Activated CD4-positive, alpha-beta T cell treated with anti-CD3 and anti-CD28 coated beads, Interleukin-2, amount 50 U/mL, for 1 hour (primary cell): ENCODE results near the gene SPON2.

ENCODE experiments used
- DNase-seq: peaks from one replicate; pipeline ENCODE4 v3.0.0-alpha.2; 2020

SPON2 gene

DNA sequence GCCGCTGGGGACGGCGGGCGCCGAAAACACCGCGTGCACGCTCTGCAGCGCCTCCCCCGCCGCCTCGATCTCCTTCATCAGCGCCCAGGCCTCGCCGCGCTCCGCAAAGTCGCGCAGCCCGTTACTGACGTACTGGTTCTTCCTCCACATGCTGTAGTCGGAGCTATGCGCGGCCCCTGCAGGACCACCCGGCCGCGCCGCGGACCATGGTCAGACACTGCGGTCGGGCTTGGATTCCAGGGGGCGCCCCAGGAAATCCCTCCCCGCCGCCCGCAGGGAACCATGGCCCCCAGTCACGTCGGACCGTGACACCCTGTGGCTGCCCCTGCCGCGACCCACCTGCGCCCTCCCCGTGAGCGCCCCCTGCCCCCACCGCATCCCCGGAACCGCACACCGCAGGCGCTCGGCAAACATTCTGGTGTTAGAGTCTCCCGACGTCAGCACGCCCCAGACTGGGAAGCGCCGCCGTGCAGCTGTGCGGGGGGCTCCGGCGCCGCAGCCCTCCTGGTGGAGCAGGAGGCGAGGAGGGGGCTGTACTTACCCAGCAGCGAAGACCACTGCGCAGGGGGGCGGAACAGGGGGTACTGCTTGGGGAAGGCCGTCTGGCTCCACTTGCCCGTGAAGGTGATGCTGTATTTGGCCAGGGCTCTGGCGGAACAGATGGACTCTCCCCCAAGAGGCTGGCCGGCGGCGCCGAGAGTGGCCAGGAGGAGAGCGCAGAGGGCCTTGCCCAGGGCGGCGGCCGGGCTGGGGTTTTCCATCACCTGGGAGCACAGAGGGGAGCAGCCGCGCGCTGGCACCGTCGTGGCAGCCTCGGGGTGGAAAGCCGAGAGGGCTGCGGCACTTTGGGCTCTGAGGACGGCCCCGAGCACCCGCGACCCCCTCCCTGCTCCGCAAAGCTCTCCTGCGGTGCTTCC is 814 bp downstream of the SPON2 start:
- DNase-seq = peak; percentile 64

DNA sequence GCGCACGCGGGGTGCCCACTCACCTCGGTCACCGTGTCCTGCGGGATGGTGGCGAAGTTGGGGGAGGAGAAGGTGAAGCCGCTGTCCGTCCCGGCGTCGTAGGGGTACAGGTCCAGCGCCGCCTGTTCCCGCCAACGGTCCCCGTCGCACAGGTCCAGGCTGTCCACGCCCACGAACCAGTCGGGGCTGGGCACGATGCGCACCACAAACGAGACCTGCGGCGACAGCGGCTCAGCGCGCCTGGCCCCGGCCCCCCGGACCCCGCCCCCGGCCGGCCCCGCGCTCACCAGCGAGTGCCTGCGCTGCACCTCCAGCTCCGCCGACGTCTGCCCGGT is 1.4 kb downstream of the SPON2 start:
- DNase-seq = no peak

DNA sequence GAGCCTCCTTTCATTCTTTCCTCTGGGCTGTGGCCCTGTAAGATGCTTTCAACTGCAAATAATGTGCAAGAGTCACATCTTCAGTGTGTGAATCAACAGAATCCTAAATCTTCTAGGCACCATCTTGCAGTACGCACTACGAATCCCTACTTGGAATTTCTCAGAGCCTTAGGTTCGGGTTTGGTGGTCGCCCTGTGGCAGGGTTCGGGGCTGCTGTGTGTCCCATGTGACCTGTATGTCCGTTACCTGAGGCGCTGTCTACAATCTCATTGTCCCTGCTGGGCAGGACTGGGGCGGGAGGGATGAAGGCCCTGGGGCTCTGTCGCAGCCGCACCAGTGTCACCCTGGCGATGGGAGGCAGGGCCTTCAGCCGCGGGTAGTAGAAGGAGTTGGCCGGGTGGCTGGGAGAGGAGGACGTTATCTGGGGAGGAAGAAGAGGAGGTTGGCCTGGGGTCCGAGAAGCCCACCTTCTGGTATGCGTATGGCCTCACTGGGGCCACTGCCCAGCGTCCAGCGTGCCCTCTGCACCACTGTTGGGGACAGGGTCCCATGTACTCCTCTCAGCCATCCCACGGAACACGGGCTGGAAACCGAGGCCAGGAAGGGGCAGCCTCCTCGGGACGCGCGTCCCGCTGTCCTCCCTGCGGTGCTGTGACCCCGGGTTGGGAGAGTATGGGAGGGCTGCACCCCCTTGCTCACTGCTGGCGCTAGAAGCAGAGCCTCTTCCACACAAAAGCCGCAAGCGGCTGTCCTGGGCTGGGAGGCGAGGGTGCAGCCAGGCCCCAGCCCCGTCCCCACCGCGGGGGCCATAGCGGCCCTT is 2.0 kb downstream of the SPON2 start:
- DNase-seq = no peak

DNA sequence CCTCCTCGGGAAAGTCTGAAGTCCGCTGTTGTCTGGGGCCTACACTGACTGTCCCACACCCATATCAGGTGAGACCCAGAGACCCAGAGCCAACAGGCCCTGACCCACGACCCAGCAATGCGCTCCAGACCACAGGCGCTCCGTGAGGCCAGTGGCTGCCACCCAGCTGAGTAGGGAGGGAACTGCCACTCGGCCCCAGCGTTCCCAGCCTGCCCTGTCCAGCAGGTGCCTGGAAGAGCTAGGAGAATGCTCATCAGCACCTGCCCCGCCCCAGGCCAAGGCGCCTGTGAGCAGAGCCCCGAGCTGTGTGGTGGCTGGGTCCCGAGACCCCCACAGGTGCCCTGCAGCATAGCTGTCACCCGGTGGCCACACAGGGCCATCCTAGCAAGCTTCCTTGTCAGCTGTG is 2.7 kb downstream of the SPON2 start:
- no peak for DNase-seq

DNA sequence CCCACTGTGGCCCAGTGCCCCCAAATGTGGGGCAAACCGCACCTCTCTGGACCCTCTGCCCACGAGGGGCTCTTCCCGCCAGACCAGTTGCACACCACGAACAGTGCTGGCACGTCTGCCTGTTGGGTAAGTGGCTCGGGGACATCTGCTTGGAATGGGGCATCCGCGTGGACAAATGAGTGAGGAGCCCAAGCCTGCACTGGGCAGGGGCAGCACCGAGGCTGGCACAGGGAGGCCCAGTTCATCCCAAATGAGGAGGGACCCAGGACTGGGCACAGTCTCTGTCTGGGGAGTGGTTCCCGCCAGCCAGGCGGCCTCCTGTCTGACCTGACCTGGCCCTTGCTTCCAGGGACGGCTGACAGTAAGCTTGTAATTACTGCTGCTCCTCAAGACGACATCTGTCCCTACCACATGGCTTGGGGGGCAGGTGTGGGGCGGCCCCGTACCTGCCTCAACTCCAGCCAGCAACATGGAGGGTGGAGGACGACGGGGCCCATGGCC is 3.2 kb downstream of the SPON2 start:
- no peak for DNase-seq

DNA sequence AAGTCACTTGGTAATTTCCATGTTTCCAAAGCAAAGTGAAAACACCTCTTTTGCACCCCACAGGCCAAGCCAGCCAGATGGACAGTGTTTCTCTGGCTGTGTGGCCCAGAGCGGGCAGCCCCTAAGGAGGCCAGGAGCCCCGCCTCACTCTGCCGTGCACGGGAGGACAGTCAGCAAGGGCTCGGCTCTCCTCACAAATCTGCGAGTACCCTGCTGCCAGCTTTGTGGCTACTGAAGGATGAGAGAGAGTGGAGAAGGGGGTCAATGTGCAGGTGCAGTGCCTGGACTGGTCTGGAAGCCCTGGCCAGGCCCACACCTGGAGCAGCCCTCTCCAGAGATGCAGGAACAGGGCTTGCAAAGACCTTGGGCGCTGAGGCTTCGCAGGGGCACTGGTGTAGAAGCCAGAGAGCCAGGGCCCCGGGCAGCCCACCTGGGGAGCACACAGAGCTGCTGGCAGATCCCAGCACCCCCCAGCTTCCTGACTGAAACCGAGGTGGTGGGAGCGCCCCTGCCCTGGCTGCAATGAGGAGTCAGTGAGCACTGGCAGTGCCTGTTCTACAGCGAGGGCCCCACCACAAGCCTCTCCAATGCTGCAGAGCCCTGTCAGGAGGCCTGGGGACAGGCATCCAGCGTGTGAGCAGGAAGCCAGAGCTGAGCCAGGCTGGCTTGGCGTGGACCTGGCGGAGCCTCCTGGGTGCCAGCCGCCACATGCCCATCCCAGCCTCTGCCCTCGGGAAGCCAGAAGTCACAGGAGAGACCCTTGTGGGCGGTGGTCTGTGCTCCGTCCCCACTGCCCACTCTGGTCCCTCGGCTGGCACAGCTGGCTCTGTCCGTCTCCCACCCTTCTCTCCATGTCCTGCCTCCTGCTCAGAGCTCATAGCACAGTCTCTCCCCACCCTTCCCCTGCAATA is 3.9 kb downstream of the SPON2 start:
- DNase-seq = no peak

DNA sequence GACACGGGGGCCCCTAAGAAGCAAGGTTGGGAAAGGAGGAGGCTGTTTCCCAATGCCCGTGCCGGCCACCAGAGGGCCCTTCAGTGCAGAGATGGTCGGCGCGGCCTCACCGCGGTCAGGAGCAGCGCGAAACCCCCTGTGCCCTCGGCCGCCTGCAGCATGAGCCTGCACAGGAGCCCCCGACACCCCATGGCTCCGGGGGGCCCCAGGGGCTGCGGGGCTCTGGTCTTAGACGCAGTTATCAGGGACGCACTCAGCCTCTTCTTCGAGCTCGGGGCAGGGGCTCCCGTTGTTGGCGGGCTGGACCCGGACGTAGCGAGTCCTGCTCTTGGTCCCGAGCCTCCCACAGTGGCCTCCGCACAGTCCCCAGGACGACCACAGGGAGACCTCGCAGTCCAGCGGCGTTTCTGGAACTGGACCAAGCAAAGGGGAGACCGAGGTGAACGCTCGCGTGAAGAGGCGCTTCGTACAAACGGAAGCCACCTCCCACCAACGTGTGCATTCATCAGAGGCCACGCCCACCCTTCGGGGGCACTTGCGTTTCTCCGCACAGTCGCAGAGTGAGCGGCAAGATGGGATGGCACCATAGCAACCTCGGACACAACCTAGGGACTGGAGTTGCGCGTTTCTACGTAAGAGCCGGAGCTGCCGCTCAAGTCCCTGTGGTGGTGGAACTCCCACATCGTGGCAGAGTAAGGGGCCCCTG is 5.0 kb downstream of the SPON2 start:
- peak; percentile 88 for DNase-seq

DNA sequence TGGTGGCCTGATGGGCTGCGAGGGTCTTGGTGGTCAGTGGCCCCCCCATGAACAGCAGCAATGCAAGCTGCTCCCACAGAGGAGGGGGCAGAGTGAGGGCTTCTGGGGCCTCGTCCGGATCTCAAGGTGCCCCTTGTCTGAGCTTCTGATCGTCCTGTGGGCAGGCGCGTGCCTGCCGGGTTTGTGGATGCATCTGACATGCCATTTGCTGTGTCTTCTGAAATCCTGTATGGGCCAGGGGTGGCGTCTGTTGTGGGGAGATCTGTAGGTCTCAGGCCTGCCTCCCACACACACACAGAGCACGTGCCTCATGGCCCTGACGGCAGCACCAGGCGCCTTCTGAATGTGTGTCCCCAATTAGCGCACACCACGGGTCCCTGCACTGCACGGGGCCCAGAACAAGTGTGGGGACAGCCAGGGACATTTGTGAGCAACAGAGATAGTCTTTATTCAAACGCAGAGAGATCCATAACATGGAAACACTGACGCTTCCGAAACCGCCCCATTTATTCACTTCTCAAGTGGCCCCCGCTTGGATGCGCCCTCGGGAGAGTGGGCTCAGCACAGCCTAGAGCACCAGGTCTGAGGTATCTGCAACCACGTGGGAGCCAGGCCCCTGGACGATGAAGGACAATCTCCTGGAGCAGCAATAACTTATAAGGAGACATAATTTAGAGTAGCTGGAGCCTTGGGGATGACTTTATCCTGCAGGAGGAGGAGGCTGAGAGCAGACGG is 5.7 kb downstream of the SPON2 start:
- DNase-seq = no peak

DNA sequence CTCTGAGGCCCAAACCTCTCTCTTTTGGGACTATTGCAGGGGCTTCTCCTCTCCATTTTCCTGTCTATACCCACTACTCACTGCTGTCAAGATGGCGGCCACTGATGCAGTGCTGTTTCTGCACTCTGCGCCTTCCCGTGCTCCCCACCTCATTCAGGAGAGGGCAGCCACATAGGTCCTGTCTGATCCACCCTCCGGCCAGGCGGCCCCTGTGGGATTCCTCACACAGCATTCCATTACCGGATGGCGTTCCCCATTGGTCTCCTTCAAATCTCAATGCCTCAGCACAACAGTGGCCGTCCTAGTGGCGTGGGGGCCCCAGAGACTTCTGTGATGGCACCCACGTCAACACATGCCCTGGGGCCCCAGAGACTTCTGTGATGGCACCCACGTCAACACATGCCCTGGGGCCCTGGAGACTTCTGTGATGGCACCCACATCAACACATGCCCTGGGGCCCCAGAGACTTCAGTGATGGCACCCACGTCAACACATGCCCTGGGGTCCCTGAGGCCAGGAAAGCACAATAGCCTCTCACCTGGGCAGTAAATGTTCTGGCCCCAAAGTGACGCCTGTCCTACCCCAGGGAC is 7.3 kb downstream of the SPON2 start:
- DNase-seq = no peak

DNA sequence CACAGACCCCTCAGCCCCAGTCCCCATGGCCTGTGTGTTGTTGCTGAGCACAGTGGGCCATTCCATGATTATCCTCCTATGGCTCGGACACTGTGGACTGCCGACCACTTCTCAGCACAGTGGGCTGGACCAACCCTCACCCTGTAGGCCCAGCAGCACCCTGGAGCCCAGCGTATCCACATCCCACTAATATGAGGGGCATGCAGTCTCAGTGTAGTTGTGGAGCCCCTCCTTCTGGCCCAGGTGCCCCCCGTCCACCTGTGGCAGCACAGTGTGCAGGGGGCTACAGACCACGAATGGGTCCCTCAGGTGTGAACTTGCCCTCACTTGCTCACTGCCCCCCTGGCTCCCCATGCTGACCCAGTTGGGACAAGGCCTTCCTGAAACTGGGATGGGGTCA is 7.9 kb downstream of the SPON2 start:
- no peak for DNase-seq

DNA sequence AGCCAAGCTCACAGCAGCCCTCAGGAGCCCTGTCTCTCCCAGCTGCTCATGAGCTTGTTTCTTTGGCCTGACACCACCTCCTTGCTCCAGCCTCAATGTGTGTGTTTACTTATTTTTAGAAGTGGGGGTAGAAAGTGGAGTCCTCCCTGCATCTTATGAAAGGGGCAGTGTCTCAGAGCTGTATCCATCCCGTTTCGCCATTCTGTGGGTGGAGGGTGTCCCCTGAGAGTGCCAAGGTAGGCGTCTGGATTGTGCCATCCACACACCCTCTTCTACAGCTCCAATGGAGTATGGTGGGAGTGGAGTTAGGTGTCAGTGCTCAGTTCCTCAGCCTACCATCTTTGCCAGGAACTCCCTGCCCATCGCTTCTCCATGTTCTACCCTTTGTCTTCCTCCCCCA is 8.3 kb downstream of the SPON2 start:
- no peak for DNase-seq

DNA sequence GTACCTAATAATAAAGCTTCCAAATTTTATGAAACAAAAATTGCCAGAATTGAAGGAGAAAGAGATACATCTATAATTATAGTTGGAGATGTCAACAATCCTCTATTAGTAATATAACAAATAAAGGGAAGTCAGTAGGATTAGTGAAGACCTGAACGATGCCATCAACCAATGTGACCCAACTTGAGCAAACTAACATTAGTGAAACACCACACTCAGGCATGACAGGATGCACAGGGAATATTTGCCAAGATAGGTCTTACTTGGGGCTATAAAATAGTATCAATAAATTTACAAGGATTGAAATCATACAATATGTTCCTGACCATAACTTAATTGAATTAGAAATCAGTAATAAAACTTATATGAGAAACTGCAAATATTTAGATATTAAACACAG is 12.0 kb downstream of the SPON2 start:
- no peak for DNase-seq

DNA sequence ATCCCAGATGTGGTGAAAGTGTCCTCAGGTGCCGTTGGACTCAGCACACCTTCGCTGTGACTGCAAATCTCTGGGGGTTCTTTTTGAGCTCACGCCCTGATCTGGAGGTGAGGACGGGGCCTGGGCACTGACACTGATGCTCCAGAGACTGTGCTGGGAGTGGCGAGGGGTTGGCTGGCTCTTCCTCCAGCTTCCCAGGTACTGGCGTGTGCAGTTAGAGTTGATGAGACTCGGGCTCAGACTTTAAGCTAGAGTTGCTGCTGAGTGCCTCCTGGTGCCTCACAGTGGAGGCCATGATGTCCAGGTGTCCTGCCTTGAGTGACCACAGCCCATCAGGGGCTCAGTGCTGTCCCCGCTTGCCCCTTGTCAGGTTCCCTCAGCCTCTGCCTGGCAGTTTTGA is 16.3 kb downstream of the SPON2 start:
- no peak for DNase-seq

DNA sequence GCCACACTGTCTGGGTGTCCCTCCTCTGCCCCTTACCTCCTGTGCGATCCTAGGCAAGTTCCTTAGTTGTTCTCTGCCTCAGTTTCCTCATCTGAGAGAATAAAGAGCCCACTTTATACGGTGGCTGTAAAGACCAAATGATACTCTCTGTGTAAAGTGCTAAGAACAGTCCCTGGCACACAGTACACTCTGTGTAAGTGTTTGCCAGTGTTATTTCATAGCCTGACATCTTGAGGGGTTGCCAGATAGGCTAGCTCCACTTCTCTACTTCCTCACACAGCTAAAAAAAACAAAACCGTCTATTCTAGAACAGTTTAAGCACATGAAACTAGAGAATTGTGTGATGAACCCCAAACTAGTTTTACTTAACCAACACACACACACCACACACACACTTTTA is 17.1 kb downstream of the SPON2 start:
- no peak for DNase-seq

DNA sequence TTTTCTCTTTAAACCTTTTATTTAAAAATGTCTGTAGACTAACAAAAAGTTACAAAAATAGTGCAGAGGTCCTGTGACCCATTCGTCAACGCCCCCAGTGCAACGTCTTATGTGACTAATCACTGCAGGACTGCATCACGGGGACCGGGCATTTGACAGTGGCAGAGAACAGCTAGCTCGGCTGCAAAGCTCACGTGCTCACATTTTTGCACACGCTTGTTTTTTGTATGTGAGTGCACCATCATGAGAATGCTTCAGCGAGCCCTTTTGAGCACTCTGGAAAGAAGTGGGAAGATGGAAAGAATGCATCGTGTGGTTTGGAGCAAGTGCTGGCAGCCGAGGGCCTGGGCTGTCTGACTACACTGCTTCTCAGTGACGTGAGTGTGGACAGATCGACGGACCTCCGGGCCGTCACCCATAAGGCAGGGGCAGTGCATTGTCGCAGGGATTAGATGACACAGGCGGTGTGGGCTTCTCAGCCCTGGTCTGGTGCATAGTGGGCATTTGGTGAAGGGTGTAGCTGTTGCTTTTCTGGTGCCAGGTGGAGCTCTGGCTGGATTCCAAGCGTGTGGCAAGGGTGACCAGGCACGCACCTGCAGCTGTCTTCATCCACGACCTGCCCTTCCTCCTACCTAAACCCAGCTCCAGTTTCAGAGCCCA is 17.7 kb downstream of the SPON2 start:
- DNase-seq = no peak

DNA sequence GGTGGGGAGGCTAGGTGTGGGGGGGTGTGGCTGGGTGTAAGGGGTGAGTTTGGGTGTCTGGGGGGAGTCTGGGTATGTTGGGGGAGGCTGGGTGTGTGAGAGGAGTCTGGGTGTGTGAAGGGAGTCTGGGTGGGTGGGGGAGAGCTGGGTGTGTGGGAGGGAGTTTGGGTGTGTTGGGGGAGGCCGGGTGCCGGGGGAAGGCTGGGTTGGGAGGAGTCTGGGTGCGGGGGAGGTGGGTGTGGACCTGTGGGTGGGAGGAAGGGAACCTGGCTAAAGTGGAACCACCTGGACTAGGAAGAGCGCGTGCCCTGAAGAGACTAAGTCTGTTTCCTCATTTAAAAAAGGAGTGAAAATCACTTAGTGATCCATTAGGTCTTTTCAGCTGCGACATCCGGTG is 18.3 kb downstream of the SPON2 start:
- DNase-seq = no peak

DNA sequence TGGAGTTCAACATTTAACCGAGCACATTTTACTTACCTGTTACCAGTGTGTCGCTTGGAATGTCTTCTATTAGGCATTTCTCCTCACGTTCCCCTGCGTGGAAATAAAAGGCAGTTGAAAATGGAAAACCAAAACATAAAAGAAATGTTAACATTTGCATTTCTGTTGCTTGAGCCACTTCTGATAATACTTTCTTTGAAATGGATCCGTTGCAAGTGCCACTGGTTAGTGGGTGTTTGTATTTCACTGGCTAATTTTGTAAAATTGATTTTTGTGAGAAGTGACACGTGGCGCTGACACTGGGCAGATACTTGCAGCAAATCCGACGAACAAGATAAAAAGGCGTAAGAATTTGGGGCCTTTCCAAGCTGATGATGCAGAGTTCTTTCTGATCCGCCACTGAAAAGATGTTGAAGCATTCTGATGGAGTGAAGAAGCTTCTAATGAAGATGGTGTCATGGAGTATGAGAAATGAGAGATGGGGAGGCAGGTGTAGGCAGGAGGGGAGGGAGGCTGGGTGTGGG is 18.8 kb downstream of the SPON2 start:
- DNase-seq = no peak

DNA sequence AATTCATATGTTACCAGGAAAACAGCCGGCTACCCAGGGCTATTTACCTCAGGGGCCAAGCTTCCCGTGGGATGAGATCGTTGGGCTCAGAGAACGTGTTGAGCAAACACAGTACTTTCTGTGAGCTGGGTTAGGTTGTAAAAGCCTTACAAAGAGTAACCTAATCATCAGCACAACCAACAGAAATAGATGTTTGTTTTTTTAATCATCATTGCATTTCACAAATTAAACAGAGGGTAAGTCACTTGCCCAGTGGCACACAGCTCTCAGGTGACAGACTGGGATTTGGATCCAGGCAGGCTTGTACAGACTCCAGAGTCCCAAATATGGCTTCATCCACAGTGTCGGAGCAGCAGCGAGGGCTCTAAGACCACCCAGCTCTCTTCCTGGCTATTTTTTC is 20.1 kb downstream of the SPON2 start:
- DNase-seq = no peak

DNA sequence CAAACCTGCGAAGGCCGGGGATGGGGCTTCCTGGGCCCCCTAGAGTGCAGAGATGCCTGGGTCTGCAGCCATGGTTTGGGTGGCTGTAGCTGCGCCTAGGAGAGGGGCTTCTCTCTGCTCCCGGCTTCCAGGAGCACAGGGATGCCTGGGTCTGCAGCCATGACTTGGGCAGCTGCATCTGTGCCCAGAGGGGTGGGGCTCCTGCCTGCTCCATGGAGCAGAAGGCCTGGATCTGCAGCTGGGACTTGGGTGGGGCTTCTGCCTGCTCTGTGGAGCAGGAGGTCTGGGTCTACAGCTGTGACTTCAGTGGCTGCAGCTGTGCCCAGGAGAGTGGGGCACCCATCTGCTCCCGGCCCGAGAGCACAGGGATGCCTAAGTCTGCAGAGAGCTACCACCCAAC is 20.8 kb downstream of the SPON2 start:
- DNase-seq = no peak

DNA sequence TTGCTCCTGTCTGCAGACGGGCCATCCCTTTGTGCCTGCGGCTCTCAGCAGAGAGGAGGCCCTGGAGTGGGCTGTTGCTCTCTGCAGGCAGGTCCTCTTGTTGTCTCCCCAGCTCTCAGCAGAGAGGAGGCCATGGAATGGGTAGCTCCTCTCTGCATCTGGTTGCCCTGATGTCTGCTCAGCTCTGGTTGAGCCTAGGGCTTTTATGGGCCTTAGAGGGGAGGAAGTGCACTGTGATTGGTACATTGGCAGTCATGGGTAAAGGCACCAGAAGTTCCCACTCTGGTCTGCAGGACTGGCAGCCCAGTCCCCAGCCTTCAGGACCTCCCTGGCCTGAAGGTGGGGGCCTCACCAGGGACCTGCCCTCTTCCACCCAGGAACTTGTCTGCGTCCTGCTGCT is 21.5 kb downstream of the SPON2 start:
- no peak for DNase-seq
